Liver (tissue), 9 donors: Measurements from ENCODE around the gene ATXN10. TPM values are rescaled to one million over a fixed set of nuclear protein-coding genes. Genes with fewer than 3 reads are reported as not detected.

ENCODE experiments used
- DNase-seq: peaks from one replicate; pipeline ENCODE4 v3.0.0-alpha.2; 2017; ENCODE audit warnings: low spot score
- H3K27ac ChIP-seq, 2 donors: one replicate each; pipeline ENCODE4 v1.7.0; 2013; ENCODE audit warnings: inconsistent platforms in 2 of 2, low read length in 2 of 2, control low read depth in 1 of 2, low read depth in 1 of 2, mild to moderate bottlenecking in 1 of 2
- H3K27me3 ChIP-seq, 4 donors: one replicate each; pipeline versions ENCODE4 v1.6.1 to v1.7.0; 2013; ENCODE audit warnings: low read length in 3 of 4, inconsistent platforms in 1 of 4, mild to moderate bottlenecking in 1 of 4, moderate library complexity in 1 of 4; ENCODE audit not compliant: control insufficient read depth in 4 of 4, insufficient read depth in 4 of 4
- H3K36me3 ChIP-seq, 4 donors: one replicate each; pipeline versions ENCODE4 v1.6.1 to v1.7.0; 2013; ENCODE audit warnings: low read length in 3 of 4, mild to moderate bottlenecking in 3 of 4, low read depth in 1 of 4, moderate library complexity in 1 of 4; ENCODE audit not compliant: control insufficient read depth in 4 of 4, insufficient read depth in 3 of 4
- H3K4me1 ChIP-seq, 4 donors: one replicate each; pipeline versions ENCODE4 v1.6.1 to v1.7.0; 2013; ENCODE audit warnings: low read length in 3 of 4, mild to moderate bottlenecking in 3 of 4, moderate library complexity in 1 of 4; ENCODE audit not compliant: control insufficient read depth in 4 of 4, insufficient read depth in 4 of 4
- H3K4me3 ChIP-seq, 3 donors: one replicate each; pipeline versions ENCODE4 v1.6.1 to v1.7.0; 2013; ENCODE audit warnings: low read length in 3 of 3, control low read depth in 1 of 3, low read depth in 1 of 3, mild to moderate bottlenecking in 1 of 3
- H3K9ac ChIP-seq, 2 donors: one replicate each; pipeline ENCODE4 v1.7.0; 2013; ENCODE audit warnings: low read length in 2 of 2, mild to moderate bottlenecking in 2 of 2, moderate library complexity in 2 of 2, control low read depth in 1 of 2, low read depth in 1 of 2
- H3K9me3 ChIP-seq, 4 donors: one replicate each; pipeline versions ENCODE4 v1.6.1 to v1.7.0; 2013; ENCODE audit warnings: low read length in 3 of 4; ENCODE audit not compliant: control insufficient read depth in 4 of 4
- ATF3 ChIP-seq: IDR thresholded peaks from 2 replicates; pipeline ENCODE4 v1.6.1; 2016; ENCODE audit warnings: antibody characterized with exemption
- CTCF ChIP-seq: fragments of 150-350 bp; IDR thresholded peaks from 2 replicates; pipeline ENCODE4 v1.5.1; 2017; ENCODE audit warnings: improper control_type of control experiment, low read depth, low read length; ENCODE audit not compliant: missing input control
- EGR1 ChIP-seq, 2 donors: IDR thresholded peaks; 2 replicates each; pipeline ENCODE4 v1.6.1; 2016 to 2018; ENCODE audit warnings: antibody characterized with exemption in 2 of 2, low read depth in 2 of 2
- FOXA1 ChIP-seq: IDR thresholded peaks from 2 replicates; pipeline ENCODE4 v1.6.1; 2016; ENCODE audit warnings: antibody characterized with exemption
- FOXA2 ChIP-seq: IDR thresholded peaks from 2 replicates; pipeline ENCODE4 v1.6.1; 2016; ENCODE audit warnings: antibody characterized with exemption
- GABPA ChIP-seq, 2 donors: IDR thresholded peaks in 1 of 2; conservative IDR thresholded peaks in 1 of 2; 2 replicates each; pipeline ENCODE4 v1.6.1; 2016; ENCODE audit warnings: antibody characterized with exemption in 2 of 2, mild to moderate bottlenecking in 1 of 2, moderate library complexity in 1 of 2
- HNF4A ChIP-seq, 2 donors: conservative IDR thresholded peaks; 2 replicates each; pipeline ENCODE4 v1.6.1; 2016; ENCODE audit warnings: antibody characterized with exemption in 2 of 2, mild to moderate bottlenecking in 2 of 2
- HNF4G ChIP-seq: IDR thresholded peaks from 2 replicates; pipeline ENCODE4 v1.6.1; 2016; ENCODE audit warnings: antibody characterized with exemption
- JUND ChIP-seq, 2 donors: IDR thresholded peaks; 2 replicates each; pipeline ENCODE4 v1.6.1; 2016; ENCODE audit warnings: antibody characterized with exemption in 2 of 2
- MAX ChIP-seq: IDR thresholded peaks from 2 replicates; pipeline ENCODE4 v1.6.1; 2016; ENCODE audit warnings: antibody characterized with exemption
- NR2F2 ChIP-seq: IDR thresholded peaks from 2 replicates; pipeline ENCODE4 v1.6.1; 2016; ENCODE audit warnings: antibody characterized with exemption
- RAD21 ChIP-seq, 2 donors: IDR thresholded peaks; 2 replicates each; pipeline ENCODE4 v1.6.1; 2016; ENCODE audit warnings: antibody characterized with exemption in 2 of 2, mild to moderate bottlenecking in 2 of 2
- RXRA ChIP-seq, 2 donors: IDR thresholded peaks; 2 replicates each; pipeline ENCODE4 v1.6.1; 2017 to 2018; ENCODE audit warnings: antibody characterized with exemption in 2 of 2, mild to moderate bottlenecking in 1 of 2
- SP1 ChIP-seq: IDR thresholded peaks from 2 replicates; pipeline ENCODE4 v1.6.1; 2018; ENCODE audit warnings: antibody characterized with exemption, mild to moderate bottlenecking
- TAF1 ChIP-seq: conservative IDR thresholded peaks from 2 replicates; pipeline ENCODE4 v1.6.1; 2016; ENCODE audit warnings: antibody characterized with exemption, mild to moderate bottlenecking
- YY1 ChIP-seq: IDR thresholded peaks from 2 replicates; pipeline ENCODE4 v1.6.1; 2016; ENCODE audit warnings: antibody characterized with exemption, mild to moderate bottlenecking
- ZBTB33 ChIP-seq: IDR thresholded peaks from 2 replicates; pipeline ENCODE4 v1.6.1; 2016; ENCODE audit warnings: antibody characterized with exemption
- WGBS: extraction: QIAGEN DNeasy Blood & Tissue Kit; methylation state at CpG from one replicate; pipeline ENCODE4 v1.1.7; 2013; 5-methylcytosine and 5-hydroxymethylcytosine counted together
- polyA plus RNA-seq, 2 donors: library from polyadenylated mRNA; stranded (reverse) in 1 of 2; unstranded in 1 of 2; fragments of 200-250 nt in 1 of 2; fragments of >200 nt in 1 of 2; fragmentation: Nextera tagmentation in 1 of 2; extraction: Ambion mirVana in 1 of 2; gene quantifications; one replicate each; pipeline versions ENCODE4 v1.2.1 to v1.2.3, GENCODE V29; 2013 to 2015
- total RNA-seq, 2 donors: library from RNA; depleted of rRNA; stranded (reverse); fragments of >200 nt; gene quantifications; one replicate each; pipeline ENCODE4 v1.2.3, GENCODE V29; 2014
- TF ChIP-seq, protein P1 (sequence below): IDR thresholded peaks from 2 replicates; pipeline ENCODE4 v1.6.1; 2016; ENCODE audit warnings: antibody characterized with exemption, mild to moderate bottlenecking
- donor health status: healthy.
- donor health status: healthy.
- donor health status: healthy.
- donor health status: healthy.
- donor health status: healthy.

ATXN10 gene
- total and polyA plus RNA-seq, 4 donors, result 34.9 to 100 (median 69.7) TPM

DNA sequence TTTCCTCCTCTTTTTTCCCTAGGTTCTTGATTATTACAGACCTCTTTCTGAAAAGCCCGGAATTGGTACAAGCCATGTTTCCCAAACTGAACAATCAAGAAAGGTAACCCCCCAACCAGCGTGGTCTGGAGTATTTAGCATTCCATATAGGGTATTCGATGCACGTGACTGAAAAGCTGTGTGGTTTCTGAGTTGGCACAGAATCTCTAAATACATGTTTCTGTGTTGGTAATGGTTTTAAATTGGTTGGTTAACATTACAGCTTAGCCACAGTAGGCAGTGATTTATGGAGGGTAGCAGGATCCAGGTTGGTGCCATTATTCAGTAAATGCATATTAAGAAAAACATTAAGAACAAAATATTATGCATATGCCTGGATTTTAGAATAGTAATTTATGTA lies 46.8 kb downstream of the ATXN10 start:
- H3K4me3 ChIP-seq, result no peak overlapping the region
- no peak for DNase-seq
- TF ChIP-seq YY1 (no peak), FOXA1 (no peak), MAX (no peak), TAF1 (no peak), ATF3 (no peak), RXRA (IDR thresholded peaks at IDR 0.05) (no peak), ZBTB33 (no peak), HNF4A (conservative IDR thresholded peaks at IDR 0.05) (no peak), NR2F2 (no peak), EGR1 (IDR thresholded peaks at IDR 0.05; ENCODE audit: low read depth in 2 of 2) (no peak)
- TF ChIP-seq, protein P1, sequence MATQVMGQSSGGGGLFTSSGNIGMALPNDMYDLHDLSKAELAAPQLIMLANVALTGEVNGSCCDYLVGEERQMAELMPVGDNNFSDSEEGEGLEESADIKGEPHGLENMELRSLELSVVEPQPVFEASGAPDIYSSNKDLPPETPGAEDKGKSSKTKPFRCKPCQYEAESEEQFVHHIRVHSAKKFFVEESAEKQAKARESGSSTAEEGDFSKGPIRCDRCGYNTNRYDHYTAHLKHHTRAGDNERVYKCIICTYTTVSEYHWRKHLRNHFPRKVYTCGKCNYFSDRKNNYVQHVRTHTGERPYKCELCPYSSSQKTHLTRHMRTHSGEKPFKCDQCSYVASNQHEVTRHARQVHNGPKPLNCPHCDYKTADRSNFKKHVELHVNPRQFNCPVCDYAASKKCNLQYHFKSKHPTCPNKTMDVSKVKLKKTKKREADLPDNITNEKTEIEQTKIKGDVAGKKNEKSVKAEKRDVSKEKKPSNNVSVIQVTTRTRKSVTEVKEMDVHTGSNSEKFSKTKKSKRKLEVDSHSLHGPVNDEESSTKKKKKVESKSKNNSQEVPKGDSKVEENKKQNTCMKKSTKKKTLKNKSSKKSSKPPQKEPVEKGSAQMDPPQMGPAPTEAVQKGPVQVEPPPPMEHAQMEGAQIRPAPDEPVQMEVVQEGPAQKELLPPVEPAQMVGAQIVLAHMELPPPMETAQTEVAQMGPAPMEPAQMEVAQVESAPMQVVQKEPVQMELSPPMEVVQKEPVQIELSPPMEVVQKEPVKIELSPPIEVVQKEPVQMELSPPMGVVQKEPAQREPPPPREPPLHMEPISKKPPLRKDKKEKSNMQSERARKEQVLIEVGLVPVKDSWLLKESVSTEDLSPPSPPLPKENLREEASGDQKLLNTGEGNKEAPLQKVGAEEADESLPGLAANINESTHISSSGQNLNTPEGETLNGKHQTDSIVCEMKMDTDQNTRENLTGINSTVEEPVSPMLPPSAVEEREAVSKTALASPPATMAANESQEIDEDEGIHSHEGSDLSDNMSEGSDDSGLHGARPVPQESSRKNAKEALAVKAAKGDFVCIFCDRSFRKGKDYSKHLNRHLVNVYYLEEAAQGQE, result no peak
- H3K36me3 ChIP-seq, result peaks cover 0 to 10% (median 2%) of the 10 kb centered on the region in 4 donors
- no peak overlapping the region for H3K9ac ChIP-seq
- 96% methylated on average over 4 of the region's 4 CpGs for WGBS
- peaks cover 4 to 19% (median 6%) of the 10 kb centered on the region in 4 donors for H3K4me1 ChIP-seq
- H3K9me3 ChIP-seq, result no peaks in the 10 kb centered on the region
- H3K27ac ChIP-seq, result peak overlapping the region in 1 of 2 donors; percentile 24
- H3K27me3 ChIP-seq, result no peaks in the 10 kb centered on the region

GRCh38 chr22:45720839-45721378 lies 49.3 kb downstream of the ATXN10 start:
- no peak for TF ChIP-seq FOXA2
- no peak for TF ChIP-seq SP1
- no peak for TF ChIP-seq GABPA (IDR thresholded peaks at IDR 0.05 in 1 of 2, conservative IDR thresholded peaks at IDR 0.05 in 1 of 2)
- no peak for TF ChIP-seq HNF4G
- no peak for TF ChIP-seq TAF1
- TF ChIP-seq YY1, result no peak
- TF ChIP-seq CTCF, result no peak
- TF ChIP-seq EGR1 (IDR thresholded peaks at IDR 0.05; ENCODE audit: low read depth in 2 of 2), result no peak
- TF ChIP-seq RXRA (IDR thresholded peaks at IDR 0.05), result no peak
- TF ChIP-seq MAX, result no peak
- TF ChIP-seq RAD21 (IDR thresholded peaks at IDR 0.05), result no peak
- TF ChIP-seq ZBTB33, result no peak
- no peak for TF ChIP-seq JUND (IDR thresholded peaks at IDR 0.05)
- TF ChIP-seq, protein P1, result no peak
- Histone ChIP-seq H3K4me1 (peaks cover 7 to 25% (median 11%) of the 10 kb centered on the region in 4 donors), H3K9ac (no peak overlapping the region), H3K9me3 (no peaks in the 10 kb centered on the region), H3K27me3 (no peaks in the 10 kb centered on the region), H3K4me3 (no peak overlapping the region), H3K27ac (peak overlapping the region in 1 of 2 donors; percentile 6), H3K36me3 (peaks cover 0 to 10% (median 1%) of the 10 kb centered on the region in 4 donors)
- no peak for DNase-seq
- 87% methylated on average over 5 of the region's 5 CpGs for WGBS
